Daoy (cell line): Measurements from ENCODE around the gene PHLPP1. TPM values are rescaled to one million over a fixed set of nuclear protein-coding genes. Genes with fewer than 3 reads are reported as not detected.
"Not testable (repeated sequence)": the region's sequence is repeated elsewhere in the genome, so short reads cannot be mapped to it uniquely, and the experiment has no call there.

Experiments used
- DNase-seq: peaks from one replicate; pipeline ENCODE4 v3.0.0-alpha.2; 2015; ENCODE audit warnings: low read depth
- total RNA-seq: library from RNA; depleted of rRNA; stranded (reverse); fragments of >200 nt; shearing (Covaris generic); gene quantifications from 2 replicates; pipeline ENCODE4 v1.2.3, GENCODE V29; 2014

The PHLPP1 gene
- total RNA-seq, 1 experiment from 2014 or later: 2.5 TPM

DNA sequence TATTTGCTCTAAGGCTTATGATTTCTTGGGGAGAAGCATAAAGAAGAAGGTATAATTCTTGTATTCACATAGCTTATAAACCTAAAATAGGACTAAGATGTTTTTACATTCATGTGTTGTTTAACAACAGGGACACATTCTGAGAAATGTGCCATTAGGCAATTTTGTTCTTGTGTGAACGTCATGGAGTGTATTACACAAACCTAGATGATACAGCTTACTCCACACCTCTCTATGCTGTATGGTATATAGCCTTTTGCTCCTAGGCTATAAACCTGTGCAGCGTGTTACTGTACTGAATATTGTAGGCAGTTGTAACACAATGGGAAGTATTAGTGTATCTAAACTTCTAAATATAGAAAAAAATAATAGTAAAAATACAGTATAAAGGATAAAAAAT is 92.1 kb downstream of the PHLPP1 start:
- DNase-seq: no peak

- DNase-seq: no peak
Observed at GRCh38 chr18:62808123-62808522, 92.8 kb downstream of the PHLPP1 start.

DNA sequence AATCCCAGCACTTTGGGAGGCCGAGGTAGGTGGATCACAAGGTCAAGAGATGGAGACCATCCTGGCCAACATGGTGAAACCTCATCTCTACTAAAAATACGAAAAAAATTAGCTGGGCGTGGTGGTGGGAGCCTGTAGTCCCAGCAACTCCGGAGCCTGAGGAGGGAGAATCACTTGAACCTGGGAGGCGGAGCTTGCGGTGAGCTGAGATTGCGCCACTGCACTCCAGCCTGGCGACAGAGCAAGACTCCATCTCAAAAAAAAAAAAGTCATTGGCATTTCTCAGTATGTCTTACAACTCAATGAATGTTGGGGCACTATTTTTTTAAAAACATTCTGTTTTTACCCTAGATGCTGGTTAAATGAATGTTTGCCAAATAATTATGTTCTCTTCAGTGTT is 94.1 kb downstream of the PHLPP1 start:
- not testable (repeated sequence) for DNase-seq

DNA sequence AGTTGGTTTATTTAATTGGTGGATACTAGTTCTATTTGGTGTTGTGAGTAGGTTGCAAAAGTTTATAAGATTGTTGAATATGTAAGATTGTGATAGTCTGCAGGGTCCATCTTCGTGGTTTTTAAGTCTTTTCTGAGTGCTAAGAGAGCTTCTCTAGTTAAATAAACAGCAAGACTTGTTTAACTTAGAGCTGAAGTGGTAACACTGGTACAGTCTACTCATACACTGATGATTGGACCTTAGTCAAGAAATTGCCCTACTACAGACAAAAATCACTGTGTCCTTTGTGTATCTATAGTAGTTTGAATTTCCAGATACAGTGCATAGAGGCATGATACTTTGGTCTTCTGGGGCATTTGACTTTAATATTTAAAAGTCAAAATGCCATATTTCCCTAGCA is 94.6 kb downstream of the PHLPP1 start:
- no peak for DNase-seq

DNA sequence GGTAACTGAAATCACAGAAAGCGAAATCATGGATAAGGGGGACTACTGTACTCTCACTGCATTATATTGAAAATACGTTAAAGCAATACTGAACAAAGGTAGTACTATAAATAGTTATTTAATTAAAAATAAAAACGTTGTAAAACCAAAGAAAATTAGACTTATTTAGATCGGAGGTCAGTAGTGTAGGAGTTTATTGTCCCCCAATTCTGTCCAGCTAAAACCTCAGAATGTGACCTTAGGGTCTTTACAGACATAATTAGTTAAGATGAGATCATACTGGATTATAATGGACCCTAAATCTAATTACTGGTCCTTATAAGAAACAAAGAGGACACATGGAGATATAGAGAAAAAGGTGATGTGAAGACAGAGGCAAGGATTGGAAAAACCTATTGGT is 95.3 kb downstream of the PHLPP1 start:
- no peak for DNase-seq

GRCh38 chr18:62811674-62812073 is 96.3 kb downstream of the PHLPP1 start:
- no peak for DNase-seq

- DNase-seq: no peak
Observed at GRCh38 chr18:62812242-62812641, 96.9 kb downstream of the PHLPP1 start.

GRCh38 chr18:62812876-62813275 is 97.5 kb downstream of the PHLPP1 start:
- no peak for DNase-seq

DNA sequence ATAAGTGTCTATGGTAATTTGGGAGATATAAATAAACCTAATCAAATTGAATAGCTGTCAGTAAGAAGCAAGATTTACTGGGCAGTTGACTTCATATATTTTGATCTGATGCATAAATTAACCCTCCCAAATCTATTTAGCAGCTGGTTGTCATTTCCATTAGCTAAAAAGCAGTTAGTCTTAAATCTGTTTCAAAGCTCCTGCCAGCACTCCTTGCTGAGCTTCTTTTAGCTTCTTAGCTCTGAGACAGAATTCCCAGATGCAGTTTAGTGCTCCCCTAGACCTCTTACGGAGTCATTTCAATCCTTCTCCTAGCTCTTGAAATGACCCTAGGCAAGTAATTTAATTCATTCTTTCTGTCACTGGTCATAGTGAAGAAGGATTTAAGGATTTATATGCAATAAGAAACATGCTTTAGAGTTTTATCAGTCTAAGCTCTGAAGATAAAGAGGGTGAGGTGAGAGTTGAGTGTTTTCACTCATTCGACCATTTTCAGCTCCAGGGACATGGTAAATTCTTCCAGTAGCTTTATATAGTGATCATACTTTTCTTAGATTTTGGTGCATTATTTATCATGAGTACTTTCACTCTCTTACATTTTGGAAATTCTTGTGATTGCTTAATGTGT is 98.9 kb downstream of the PHLPP1 start:
- no peak for DNase-seq

DNA sequence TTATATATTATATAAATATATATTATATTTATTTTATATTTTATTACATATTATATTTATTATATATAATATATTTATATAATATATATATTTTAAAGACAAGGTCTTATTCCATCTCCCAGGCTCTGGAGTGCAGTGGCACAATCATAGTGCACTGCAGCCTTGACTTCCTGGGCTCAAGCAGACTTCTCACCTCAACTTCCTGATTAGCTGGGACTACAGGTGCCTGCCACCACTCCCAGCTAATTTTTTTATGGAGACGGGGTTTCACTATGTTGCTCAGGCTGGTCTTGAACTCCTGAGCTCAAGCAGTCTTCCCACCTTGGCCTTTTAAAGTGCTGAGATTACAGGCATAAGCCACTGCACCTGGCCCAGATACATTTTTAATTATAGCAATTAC is 110.0 kb downstream of the PHLPP1 start:
- DNase-seq: no peak

GRCh38 chr18:62827397-62827796 is 112.1 kb downstream of the PHLPP1 start:
- DNase-seq: no peak

DNA sequence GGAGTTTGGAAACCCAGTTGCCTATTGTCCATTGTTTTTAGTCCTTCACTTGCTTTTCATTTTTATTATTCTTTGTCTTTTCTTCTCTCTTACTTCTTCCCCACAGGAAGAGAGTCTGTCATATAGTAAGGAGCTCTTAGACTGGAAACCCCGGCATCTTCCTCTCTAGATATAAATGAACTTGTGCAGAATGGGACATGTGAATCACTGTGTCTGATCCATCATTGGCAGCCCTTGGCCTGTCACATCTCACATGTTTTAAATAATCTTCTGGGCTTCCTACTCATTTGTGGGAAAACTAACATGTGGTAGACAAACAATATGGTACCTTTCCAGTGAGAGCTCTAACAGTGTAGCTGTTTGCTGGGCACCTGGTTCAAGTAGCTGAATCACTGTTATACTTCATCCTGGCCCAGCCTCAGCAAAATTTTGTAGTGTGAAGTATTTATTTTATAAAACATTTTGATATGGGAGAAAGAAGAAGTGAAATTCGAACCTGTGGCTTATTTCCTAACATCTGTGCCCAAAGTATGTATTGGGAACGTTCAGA is 112.8 kb downstream of the PHLPP1 start:
- no peak for DNase-seq

DNA sequence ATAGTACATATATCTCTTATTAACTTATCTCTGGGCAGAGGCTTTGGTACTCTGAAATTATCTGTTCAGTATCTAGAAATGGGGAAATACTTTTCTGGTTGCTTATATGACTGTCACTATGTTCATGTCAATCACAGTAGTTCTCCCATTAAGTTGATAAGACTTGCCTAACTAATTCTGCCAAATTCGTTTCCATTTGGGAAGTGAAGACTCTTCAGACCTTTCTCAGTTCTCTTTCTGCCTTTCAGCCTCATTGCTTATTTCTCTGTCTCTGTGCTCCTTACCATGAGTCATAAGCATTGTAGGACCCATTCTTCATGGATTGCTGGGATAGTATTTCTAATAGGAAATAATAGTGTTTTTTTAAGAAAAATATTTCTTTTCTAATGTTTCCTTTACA is 113.5 kb downstream of the PHLPP1 start:
- DNase-seq: no peak

GRCh38 chr18:62829936-62830335 is 114.6 kb downstream of the PHLPP1 start:
- DNase-seq: no peak

GRCh38 chr18:62832282-62832681 is 116.9 kb downstream of the PHLPP1 start:
- no peak for DNase-seq

DNA sequence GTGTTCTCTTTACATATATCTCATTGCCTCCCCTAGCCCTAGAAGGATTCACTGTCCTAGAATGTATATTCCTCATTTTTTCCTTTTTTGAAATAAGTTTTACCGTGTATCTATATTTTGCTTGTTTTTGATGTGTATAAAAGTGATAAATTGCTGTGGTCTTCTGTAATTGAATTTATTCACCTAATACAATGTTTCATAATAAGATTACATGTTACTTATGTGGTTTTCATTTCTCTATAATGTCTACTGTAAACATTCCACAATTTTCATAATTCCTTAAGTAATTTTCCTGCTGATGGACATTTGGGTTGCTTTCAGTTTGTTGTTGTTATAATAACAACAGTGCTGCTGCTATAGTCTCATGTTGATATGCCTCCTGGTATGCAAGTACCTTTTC is 118.2 kb downstream of the PHLPP1 start:
- DNase-seq: no peak

DNA sequence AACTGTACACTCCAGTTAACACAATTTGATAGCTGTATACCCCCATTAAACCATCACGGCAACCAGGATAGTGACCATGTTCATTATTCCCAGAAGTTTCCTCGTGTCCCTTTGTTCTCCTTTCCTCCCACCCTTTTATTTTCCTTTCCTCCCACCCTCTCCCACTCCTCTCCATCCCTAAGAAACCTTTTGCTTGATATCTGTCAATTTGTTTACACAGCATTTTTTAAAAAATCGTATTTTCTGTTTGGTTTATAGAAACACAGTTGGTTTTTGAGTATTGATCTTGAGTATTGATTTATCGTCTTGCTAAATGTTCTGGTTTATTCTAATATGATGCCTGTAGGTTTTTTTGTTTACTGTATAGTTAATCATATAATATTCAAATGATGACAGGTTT is 119.4 kb downstream of the PHLPP1 start:
- DNase-seq: no peak

GRCh38 chr18:62837011-62837410 is 121.7 kb downstream of the PHLPP1 start:
- DNase-seq: no peak

DNA sequence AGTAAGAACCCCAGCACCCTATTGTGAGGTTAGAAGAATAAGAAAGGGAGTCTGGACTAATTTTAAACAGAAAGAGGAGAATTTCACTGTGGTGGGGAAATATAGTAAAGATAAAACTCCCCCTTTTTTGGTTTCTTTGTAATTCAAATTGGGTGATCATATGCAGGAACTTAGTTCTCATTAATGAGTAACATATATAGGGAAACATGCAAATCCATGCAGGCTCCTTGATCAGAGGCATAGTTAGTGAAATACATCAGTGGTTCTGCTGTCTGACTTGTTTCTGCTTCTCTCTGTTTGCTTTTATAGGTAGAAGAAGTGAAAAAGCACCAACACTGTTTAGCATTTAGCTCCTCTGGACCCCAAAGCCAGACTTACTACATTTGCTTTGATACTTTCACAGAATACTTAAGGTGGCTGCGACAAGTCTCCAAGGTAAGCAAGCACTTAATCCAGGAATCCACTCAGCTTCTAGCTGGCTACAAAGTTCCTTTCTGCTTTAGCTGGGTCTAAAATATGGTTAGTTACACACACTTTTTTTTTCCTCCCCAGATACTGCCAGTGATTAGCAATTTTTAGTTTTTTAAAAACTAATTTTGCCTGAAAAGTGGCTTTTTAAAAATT is 123.2 kb downstream of the PHLPP1 start:
- no peak for DNase-seq

DNA sequence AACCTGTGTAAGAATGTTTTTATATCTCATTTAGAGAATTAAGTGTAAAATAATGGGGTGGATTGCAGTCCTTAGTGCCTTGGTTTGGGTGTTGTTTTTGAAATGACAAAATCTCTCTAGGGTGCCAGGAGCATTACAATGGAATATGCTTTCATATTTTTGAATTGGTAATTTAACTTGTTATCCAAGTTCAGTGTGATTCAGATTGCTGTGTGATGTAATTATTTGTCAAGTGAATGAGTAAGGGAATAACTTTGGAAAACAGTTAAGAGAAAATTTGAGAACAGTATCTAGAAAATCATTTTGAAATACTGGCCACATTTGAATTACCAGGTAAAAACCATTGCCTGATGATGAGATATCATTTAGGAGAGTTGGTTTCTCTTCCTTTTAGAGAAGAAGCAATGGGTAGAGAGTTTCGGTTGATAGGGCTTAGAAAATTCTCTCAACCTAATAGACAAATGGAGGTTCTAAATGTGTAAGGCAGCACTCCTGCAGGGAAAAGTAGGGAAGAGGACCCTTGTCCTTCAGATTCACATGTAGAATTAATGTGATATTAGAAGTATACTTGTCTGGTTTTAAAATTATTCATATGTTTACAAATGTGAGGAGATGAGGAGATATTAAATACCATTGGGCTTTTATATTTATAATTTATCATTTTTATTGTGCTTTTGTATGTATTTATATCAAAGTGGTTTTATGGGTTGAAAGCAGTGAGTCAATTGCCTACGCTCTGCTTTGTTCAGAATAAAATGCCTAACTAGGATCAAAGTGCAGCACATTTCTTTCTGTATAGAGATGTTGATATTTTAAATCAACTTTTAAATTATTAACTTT is 124.8 kb downstream of the PHLPP1 start:
- DNase-seq: no peak

- DNase-seq: no peak
Observed at GRCh38 chr18:62841405-62841804, 126.1 kb downstream of the PHLPP1 start.

GRCh38 chr18:62842898-62843297 is 127.6 kb downstream of the PHLPP1 start:
- no peak for DNase-seq
